ENCODE data around the gene HEYL.

Gene HEYL

GRCh38 chr1:39638965-39639304 lies 508 bp downstream of the HEYL start:
- DNase-seq: no peak

- no peak for DNase-seq
Observed at GRCh38 chr1:39637361-39637760, 2.1 kb downstream of the HEYL start.

DNA sequence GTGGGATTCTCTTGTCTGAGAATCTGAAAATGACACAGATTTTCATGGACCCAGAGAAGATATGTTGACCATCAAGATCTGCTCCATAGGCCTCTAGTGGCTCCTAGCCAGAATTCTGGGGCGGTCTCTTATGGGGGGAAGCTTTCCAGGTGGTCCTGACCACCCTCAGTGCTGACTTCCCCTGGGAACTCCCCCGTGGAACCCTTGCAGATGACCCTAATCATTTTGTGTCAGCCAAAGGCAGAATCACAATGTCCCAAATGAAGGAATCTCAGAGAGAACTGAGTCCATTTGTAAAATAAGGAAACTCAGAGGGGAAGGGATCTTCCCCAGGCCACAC lies 3.6 kb downstream of the HEYL start:
- DNase-seq: no peak

- DNase-seq: no peak
Observed at GRCh38 chr1:39635205-39635870, 4.1 kb downstream of the HEYL start.

DNA sequence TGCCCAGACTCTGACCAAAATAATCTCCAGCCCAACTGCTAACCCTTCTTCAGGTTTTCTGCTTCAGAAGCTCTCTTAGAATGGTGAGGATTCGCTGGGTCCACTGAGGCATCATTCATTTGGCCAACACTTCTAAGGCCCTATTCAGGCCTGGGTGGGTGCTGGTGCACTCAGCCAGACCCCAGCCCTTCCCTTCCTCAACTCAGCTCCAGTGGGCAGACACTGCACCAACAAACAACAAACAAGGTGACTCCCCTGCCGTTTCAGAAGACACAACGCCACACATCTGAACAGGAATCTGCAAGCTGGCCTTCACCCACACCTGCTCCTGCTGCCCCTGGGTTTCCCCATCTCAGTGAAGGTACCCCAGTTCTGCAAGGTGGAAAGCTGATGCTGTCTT lies 6.0 kb downstream of the HEYL start:
- no peak for DNase-seq

GRCh38 chr1:39632682-39633417 lies 6.6 kb downstream of the HEYL start:
- peak in 21 of 56 donors; percentile 6 to 61 (median 29) for DNase-seq

- no peak for DNase-seq
Observed at GRCh38 chr1:39632323-39632681, 7.1 kb downstream of the HEYL start.

DNA sequence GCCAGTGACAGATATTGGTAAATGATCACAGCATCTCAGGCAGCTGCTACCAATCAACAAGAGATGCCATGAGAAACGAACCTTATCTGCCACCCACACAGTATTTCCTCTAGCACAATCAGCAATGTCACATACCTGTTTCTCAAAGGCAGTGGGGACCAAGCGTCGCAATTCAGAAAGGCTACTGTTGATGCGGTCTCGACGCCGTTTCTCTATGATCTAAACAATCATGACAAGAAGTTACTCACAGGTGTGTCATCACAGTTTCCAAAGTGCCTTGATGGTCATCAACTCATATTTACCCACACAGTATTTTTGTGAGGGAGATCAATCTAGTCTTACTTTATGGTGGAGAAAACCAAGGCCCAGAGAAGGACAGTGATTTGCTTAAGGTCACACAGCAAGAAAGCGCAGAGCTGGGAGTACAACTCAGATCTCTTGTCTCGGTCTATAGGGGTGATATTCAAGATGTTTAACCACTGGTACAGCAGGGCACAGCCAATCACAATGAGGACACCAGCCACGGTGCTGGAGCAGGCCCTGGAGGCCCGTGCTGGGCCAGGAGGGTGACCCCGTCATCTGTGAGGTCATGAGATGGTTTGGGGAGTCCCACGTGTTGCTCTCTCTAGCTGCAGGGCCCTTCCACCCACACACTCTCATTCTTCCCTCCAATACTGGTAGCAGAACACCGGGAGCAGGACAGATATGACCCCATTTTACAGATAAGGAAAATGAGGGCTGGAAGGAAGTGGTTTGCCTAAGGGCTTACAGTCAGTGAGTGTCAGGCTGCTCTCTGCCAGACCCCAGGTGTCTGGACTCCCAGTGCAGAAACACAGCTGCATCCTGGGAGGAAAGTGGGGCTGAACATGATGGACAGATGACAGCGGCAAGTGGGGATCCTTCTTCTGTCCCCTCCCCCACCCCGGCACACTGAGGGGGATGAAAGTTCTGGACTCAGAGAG lies 7.8 kb downstream of the HEYL start:
- DNase-seq: no peak

- no peak for DNase-seq
Observed at GRCh38 chr1:39628807-39629350, 10.6 kb downstream of the HEYL start.

- peak in 3 of 56 donors; percentile 2 to 16 (median 14) for DNase-seq
Observed at GRCh38 chr1:39626646-39627045, 12.8 kb downstream of the HEYL start.

- peak in 51 of 56 donors; percentile 16 to 89 (median 58) for DNase-seq
Observed at GRCh38 chr1:39625462-39626273, 13.8 kb downstream of the HEYL start.

DNA sequence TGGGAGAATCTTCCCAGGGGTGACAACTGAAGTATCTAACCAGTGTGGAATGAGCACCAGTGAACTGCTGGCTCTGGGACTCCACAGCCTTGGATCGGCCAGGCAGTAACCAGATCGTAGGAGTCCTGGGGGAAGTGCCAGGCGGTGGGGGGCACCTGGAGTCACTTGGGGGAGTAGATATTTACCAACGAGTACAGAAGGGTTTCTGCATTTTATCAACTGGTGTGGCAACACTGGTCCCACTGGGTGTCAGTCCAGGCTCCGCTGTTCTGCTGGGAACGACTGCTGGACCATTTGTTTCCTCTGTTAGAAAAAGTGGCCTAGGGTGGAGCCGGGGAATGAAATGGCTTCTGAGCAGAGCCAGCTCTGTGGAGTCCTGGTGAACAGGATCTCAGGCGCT lies 14.4 kb downstream of the HEYL start:
- no peak for DNase-seq

DNA sequence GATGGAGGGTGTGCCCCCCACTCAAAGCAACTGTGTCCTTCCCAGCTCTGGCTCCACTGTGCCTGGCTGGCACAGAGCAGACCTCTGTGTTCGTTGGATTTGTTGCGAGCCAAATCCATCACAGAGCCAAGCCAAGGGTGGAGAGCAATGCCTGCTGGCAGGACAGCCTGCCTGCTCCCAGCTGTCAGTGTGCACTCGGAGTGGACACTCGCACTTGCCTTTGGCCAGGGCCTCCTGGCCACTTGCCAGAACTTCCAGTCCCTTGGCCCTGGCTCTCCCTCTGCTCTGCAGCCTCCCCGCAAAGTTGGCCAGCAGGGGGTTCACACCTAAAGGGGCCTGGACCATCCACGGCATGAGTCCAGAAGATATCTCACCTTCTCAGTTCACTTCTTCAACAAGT lies 16.4 kb downstream of the HEYL start:
- DNase-seq: peak in 36 of 56 donors; percentile 8 to 81 (median 40)

DNA sequence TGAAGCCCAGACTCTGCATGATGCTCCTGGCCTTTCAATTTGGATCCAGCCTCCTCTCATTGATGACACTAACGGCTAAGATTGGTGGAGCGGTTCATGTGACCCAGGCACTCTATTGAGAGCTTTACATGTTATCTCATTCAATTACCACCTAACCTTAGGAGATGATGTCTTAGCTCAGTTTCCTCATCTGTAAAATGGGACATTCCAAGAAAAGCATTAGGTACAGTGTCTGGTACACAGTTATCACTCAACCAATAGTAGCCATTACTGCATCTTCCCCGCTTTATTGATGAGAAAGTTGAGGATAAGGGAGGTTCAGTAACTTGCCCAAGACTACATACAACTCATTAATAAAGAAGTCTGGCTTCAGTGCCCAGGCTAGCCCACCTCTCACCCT lies 17.0 kb downstream of the HEYL start:
- no peak for DNase-seq

- DNase-seq: no peak
Observed at GRCh38 chr1:39620659-39621165, 18.7 kb downstream of the HEYL start.

- no peak for DNase-seq
Observed at GRCh38 chr1:39617488-39618049, 21.9 kb downstream of the HEYL start.

DNA sequence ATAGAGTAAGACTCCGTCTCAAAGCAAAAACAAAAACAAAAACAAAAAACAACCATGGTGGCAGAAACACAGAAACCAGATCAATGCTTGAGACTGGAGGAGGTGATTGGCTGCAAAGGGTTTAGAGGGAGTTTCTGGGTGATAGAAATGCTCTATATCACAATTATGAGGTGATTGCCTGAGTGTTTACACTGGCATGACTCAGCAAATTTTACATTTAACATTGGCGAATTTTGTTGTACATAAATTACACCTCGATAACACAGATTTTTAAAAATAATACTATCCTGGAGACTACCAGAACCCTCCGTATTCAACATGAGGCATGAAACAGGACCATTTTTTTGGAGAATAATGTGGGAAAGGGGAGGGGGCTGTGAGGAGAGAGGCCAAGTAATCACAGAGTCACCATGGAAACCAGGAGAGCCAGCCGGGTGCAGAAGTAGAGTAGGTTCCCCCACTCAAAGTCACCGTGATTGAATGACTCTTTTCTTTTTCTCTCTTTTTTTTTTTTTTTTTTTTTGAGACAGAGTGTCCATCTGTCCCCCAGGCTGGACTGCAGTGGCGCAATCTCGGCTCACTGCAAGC lies 24.3 kb downstream of the HEYL start:
- DNase-seq: no peak

- DNase-seq: no peak
Observed at GRCh38 chr1:39614488-39614887, 25.0 kb downstream of the HEYL start.

DNA sequence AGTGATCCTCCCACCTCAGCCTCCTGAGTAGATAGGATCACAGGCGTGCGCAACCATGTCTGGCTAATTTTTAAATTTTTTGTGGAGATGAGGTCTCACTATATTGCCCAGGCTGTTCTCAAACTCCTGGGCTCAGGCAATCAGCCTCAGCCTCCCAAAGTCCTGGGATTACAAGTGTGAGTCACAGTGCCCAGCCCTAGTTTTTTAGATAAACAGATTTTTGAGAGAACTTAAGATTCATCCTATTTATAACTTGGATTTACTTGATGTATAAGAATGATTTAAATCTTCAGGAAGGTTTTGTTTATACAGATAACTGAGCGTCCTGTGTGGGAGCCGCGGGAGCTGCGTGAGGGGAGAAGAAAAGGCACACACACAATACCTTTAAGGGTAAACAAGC lies 26.2 kb downstream of the HEYL start:
- no peak for DNase-seq

Data from nucleus accumbens (tissue), 56 donors.